GM08714 (cell line): ENCODE measurements around the gene ARVCF.
"Not testable (repeated sequence)": the region's sequence is repeated elsewhere in the genome, so short reads cannot be mapped to it uniquely, and the experiment has no call there.

ENCODE experiments used
- H3K4me3 ChIP-seq: fragments of 200-500 bp; sonication (Bioruptor generic); 2 replicates; pipeline ENCODE4 v1.5.1; 2014; ENCODE audit warnings: mild to moderate bottlenecking, low read length, inconsistent platforms
- ZNF274 ChIP-seq: IDR thresholded peaks from 2 replicates; pipeline ENCODE4 v1.6.1; 2012; ENCODE audit warnings: mild to moderate bottlenecking, low read depth, low read length

Gene ARVCF

DNA sequence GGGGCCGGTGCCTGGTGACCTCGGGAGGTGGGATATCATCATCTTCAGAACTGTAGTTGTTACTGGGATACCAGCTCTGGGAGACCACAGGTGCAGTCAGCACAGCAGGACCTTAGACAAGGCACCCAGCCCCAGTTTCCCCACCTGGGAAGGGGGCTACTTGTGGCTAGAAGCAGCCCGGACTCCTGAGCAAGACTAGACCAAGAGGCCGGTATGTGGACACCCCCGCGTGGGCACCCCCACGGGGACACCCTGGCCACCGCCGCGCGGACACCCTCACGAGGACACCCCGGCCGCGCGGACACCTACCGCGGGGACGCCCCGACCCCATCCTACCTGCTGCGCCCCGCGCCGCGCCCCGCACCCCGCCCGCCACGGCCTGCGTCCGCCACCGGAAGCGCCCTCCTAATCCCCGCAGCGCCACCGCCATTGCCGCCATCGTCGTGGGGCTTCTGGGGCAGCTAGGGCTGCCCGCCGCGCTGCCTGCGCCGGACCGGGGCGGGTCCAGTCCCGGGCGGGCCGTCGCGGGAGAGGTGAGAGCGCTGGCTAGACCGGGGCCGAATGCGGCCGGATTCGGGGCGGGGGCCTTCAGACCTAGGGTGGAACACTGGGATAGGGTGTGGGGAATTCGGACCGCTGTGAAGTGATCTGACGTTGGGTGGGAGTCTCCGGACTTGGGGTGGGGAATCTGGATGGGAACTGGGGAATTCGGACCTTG is 75.1 kb downstream of the ARVCF start, which contains the start of the genes COMT and TXNRD2:
COMT (plus strand) TSS at position 408 of the 718 bp plus-strand sequence. CDS start 20,755 bp downstream, outside the sequence.
TXNRD2 (minus strand) TSS at position 454 of the 718 bp plus-strand sequence; CDS start at position 439, 15 bp downstream.
- no peak for TF ChIP-seq ZNF274
- H3K4me3 ChIP-seq: peak within 1 kb of the TSS; percentile 88

- TF ChIP-seq ZNF274: no peak
- peak overlapping the region; percentile 88 for H3K4me3 ChIP-seq
Observed at GRCh38 chr22:19940536-19941364, 75.9 kb downstream of the ARVCF start.

GRCh38 chr22:19937616-19938473 is 78.8 kb downstream of the ARVCF start:
- H3K4me3 ChIP-seq: no peak overlapping the region
- TF ChIP-seq ZNF274: no peak

DNA sequence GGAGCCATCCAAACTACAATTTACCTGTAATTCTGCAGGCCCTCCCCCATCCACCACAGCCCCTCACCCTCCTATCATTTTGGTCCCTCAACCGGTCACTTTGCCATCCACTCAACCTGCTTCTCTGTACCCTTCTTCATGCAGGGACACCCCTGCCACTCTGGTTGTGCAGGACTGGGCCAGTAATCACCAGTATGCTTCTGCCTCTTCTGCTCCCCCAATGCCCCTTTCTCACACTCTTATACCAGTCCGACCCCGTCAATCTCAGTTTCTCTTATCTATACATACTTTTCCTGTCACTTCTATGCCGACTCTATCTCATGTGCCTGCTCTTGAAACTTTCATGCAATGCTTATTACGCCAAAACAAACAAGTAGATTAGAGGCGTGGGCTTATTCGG is 80.1 kb downstream of the ARVCF start:
- TF ChIP-seq ZNF274: no peak

DNA sequence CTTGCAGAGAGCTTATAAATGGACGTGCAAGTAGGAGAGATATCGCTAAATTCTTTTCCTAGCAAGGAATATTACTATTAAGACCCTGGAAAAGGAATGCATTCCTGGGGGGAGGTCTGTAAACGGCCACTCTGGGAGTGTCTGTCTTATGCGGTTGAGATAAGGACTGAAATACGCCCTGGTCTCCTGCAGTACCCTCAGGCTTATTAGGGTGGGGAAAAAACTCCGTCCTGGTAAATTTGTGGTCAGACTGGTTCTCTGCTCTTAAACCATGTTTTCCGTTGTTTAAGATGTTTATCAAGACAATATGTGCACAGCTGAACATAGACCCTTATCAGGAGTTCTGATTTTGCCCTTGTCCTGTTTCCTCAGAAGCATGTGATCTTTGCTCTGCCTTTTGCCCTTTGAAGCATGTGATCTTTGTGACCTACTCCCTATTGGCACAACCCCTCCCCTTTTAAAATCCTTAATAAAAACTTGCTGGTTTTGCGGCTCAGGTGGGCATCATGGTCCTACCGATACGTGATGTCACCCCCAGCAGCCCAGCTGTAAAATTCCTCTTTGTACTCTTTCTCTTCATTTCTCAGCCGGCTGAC is 81.4 kb downstream of the ARVCF start:
- H3K4me3 ChIP-seq: not testable (repeated sequence)

More for the DNA sequence above, 80.1 kb downstream of the ARVCF start:
- no peak overlapping the region for H3K4me3 ChIP-seq

DNA sequence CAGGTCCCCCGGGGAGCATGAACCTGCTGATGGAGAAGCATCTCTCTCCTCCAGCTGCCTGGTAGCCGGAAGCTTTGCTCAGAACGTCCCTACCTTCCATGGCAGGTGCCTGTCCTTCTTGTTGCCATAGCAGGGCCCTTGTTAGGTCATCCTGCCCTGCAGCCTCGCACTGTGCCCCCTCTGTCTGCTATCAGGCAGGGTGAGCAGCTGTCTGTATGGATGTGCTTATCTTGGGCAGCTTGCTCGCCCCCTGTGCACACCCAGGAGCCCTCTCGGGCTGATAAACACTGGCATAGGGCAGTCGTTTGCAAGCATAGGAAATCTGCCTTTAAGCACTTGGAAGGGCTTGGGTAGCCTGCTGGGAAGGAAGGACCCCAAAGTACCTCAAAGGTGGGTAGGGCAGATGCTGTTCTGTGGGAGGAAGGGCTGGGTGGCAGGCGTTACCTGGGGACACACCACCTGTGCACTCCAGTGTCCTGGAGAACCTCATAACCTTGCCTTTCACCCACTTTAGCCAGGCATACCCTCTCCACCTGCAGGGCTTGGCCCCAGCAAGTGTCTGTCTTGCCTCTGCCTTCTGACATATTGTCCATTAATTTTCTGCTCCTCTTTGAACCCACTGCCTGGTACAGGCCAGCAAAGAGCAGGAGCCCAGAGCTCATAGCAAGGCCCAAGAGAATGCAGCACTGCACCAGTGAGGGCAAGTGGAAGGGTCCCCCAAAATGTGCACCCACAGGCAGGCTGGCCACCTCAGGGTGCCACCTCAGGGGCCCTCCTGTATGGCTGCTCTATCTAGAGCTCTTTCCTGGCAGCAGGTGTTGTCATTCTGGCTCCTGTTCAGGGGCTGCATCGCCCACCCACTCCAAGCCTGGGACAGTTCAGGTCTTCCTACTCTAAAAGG is 83.0 kb downstream of the ARVCF start:
- H3K4me3 ChIP-seq: no peak overlapping the region
- TF ChIP-seq ZNF274: no peak

DNA sequence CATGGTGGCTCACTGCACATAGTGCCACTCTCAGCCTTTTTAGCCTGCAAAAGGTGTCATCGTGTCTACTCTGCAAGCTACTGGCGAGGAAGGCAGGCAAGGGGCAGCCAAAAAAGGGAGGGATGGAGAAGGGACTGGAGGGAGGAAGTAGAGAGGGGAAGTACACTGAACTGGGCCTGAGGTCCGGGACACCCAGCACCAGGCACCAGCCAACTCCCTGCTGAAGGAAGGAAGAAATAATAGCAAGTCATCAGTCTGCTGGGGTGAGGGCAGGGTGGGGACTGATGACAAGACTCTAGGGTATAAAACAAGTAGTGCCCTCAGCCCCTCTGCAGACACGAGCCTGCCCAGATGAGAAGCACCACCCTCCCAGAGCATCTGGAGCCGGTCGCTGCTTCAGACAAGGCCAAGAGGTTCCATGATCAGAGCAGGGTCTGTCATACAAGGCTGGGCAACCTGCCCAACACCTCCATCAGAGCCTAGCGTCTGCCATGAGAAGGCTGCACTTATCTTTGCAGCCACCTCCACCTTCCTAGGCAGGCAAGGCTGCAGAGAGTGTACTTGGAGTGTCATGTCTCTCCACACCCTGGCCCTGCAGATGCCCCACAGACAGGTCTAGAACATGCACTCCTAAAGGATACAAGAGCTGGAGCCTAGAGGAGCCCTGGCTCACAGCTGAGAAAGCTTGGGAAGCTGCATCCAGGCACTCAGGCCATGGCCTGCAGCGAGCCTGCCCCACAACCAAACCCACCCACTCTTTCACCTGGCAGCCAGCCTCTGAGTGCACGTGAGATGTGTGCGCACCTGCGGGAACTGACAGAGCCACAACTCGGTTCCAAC is 84.0 kb downstream of the ARVCF start:
- TF ChIP-seq ZNF274: no peak
- H3K4me3 ChIP-seq: no peak overlapping the region

- no peak for TF ChIP-seq ZNF274
- H3K4me3 ChIP-seq: no peak overlapping the region
Observed at GRCh38 chr22:19931514-19931913, 85.1 kb downstream of the ARVCF start.

- no peak overlapping the region for H3K4me3 ChIP-seq
- no peak for TF ChIP-seq ZNF274
Observed at GRCh38 chr22:19930551-19931486, 85.8 kb downstream of the ARVCF start.

GRCh38 chr22:19929586-19930550 is 86.8 kb downstream of the ARVCF start:
- no peak for TF ChIP-seq ZNF274
- no peak overlapping the region for H3K4me3 ChIP-seq
